GM06990 (cell line): ENCODE data around the gene TCF4.

Experiments used
- DNase-seq: peaks from one replicate; pipeline ENCODE4 v3.0.0-alpha.2; 2011; ENCODE audit not compliant: insufficient read length; ENCODE audit errors: extremely low read depth
- H3K27me3 ChIP-seq: replicated peaks from 2 replicates; pipeline ENCODE4 v1.6.0; 2011; ENCODE audit warnings: low read length; ENCODE audit not compliant: control insufficient read depth, insufficient read depth
- H3K36me3 ChIP-seq: 2 replicates; pipeline ENCODE4 v1.5.1; 2011; ENCODE audit warnings: low read length; ENCODE audit not compliant: control insufficient read depth, insufficient read depth
- H3K4me3 ChIP-seq: replicated peaks from 2 replicates; pipeline ENCODE4 v1.5.1; 2011; ENCODE audit warnings: low read depth, mild to moderate bottlenecking, control low read depth, low read length
- CTCF ChIP-seq: IDR thresholded peaks from 2 replicates; pipeline ENCODE4 v1.5.1; 2011; ENCODE audit warnings: low read length, control low read depth, mild to moderate bottlenecking, inconsistent platforms; ENCODE audit not compliant: insufficient read depth, poor library complexity, severe bottlenecking

TCF4 gene

GRCh38 chr18:55552526-55553189 is 35.3 kb downstream of the TCF4 start:
- no peaks in the 10 kb centered on the region for H3K36me3 ChIP-seq
- no peak for DNase-seq
- no peak for TF ChIP-seq CTCF
- no peaks in the 10 kb centered on the region for H3K27me3 ChIP-seq
- no peak overlapping the region for H3K4me3 ChIP-seq

- no peak for TF ChIP-seq CTCF
These were observed 36.8 kb downstream of the TCF4 start for GRCh38 chr18:55551227-55551626.

GRCh38 chr18:55550471-55550870 is 37.5 kb downstream of the TCF4 start:
- no peak for DNase-seq
- H3K27me3 ChIP-seq = no peaks in the 10 kb centered on the region
- H3K36me3 ChIP-seq = no peaks in the 10 kb centered on the region
- TF ChIP-seq CTCF = no peak
- no peak overlapping the region for H3K4me3 ChIP-seq

More at GRCh38 chr18:55551227-55551626, 36.8 kb downstream of the TCF4 start:
- DNase-seq = no peak
- no peaks in the 10 kb centered on the region for H3K36me3 ChIP-seq
- no peak overlapping the region for H3K4me3 ChIP-seq
- H3K27me3 ChIP-seq = no peaks in the 10 kb centered on the region

GRCh38 chr18:55549474-55550104 is 38.4 kb downstream of the TCF4 start:
- Histone ChIP-seq H3K4me3 (no peak overlapping the region), H3K36me3 (no peaks in the 10 kb centered on the region), H3K27me3 (no peaks in the 10 kb centered on the region)
- DNase-seq = no peak
- TF ChIP-seq CTCF = no peak

- no peak for DNase-seq
- no peak overlapping the region for H3K4me3 ChIP-seq
- TF ChIP-seq CTCF = no peak
- no peaks in the 10 kb centered on the region for H3K36me3 ChIP-seq
- no peaks in the 10 kb centered on the region for H3K27me3 ChIP-seq
These were observed 40.3 kb downstream of the TCF4 start for GRCh38 chr18:55547705-55548056.
